GM12873 (cell line): ENCODE results near the gene ZNF329.

Experiments
- TF ChIP-seq, protein P1 (sequence below): IDR thresholded peaks from 2 replicates; pipeline ENCODE4 v1.5.1; 2012; ENCODE audit warnings: low read depth, mild to moderate bottlenecking, moderate library complexity, low read length, control low read depth; ENCODE audit not compliant: insufficient read depth; ENCODE audit errors: missing control alignments

ZNF329 gene

DNA sequence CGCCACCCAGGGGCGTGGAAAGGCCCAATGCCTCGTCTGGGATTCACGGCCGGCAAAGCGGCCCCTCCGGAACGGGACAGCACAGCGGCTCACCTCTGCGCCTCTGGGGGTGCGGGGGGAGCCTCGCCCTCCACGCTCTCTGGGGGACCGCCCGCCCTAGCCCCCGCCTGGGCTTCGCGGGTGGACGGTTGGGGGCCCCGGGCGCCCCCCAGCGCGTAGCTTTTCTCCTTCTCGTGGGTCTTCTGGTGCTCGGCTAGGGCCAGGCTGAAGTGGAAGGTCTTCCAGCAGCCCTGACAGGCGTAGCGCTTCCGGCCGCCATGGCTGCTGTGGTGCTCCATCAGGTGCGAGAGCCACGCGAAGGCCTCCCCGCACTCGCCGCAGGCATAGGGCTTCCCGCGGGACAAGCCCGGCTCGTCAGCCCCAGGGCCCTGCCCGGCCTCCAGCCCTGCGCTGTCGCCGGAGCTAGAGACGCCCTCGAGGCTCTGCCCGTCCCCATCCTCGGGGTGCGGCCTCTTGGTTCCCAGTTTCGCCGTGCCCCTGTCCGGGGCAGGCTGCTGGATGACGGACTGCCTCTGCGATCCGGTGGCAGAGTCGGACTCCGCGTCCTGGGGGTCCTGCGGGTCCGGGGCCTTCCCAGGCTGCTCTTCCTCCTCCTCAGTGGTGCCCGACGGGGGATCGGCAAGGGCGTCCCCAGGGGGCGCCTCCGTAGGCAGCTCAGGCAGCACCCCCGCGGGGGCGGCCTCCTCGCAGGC lies 65.8 kb downstream of the ZNF329 start:
- TF ChIP-seq, protein P1, sequence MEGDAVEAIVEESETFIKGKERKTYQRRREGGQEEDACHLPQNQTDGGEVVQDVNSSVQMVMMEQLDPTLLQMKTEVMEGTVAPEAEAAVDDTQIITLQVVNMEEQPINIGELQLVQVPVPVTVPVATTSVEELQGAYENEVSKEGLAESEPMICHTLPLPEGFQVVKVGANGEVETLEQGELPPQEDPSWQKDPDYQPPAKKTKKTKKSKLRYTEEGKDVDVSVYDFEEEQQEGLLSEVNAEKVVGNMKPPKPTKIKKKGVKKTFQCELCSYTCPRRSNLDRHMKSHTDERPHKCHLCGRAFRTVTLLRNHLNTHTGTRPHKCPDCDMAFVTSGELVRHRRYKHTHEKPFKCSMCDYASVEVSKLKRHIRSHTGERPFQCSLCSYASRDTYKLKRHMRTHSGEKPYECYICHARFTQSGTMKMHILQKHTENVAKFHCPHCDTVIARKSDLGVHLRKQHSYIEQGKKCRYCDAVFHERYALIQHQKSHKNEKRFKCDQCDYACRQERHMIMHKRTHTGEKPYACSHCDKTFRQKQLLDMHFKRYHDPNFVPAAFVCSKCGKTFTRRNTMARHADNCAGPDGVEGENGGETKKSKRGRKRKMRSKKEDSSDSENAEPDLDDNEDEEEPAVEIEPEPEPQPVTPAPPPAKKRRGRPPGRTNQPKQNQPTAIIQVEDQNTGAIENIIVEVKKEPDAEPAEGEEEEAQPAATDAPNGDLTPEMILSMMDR: no peak

DNA sequence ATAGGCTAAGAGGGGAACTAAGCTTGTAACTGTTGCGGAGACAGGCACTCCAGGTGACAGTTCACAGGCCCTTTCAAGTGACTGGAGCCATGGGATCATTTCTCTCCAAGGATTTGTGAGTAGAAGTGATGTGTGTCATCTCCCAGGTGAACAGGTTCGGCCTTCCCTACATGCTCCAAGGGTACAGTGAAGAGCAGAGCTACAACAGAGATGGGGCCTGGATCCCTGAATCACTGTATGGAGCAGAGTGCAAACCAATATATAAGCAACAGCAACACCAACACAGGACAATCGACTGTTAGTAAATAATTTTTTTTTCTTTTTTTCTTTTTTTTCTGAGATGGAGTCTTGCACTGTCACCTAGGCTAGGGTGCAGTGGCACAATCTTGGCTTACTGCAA lies 67.6 kb downstream of the ZNF329 start:
- TF ChIP-seq, protein P1: no peak

DNA sequence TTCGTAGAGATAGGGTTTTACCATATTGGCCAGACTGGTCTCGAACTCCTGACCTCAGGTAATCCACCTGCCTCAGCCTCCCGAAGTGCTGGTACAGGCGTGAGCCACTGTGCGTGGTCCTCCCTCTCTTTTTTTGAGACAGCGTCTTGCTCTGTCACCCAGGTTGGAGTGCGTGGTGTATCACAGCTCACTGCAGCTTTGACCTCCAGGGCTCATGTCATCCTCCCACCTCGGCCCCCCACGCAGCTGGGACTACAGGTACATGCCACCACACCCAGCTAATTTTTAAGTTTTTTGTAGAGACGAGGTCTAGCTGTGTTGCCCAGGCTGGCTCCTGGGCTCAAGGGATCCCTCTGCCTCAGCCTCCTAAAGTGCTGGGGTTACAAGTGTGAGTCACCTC lies 70.8 kb downstream of the ZNF329 start:
- TF ChIP-seq, protein P1: no peak
